PC-3 (cell line): ENCODE data around the gene PLEKHG3. TPM values are rescaled to one million over a fixed set of nuclear protein-coding genes. Genes with fewer than 3 reads are reported as not detected.
A peak's percentile ranks its signal among the peaks of the same experiment; 100 is the strongest.

ENCODE experiments used
- ATAC-seq: fragments of 200-7000 bp; cut with Tn5 transposase; 2 replicates; pipeline ENCODE4 v1.9.1; 2020; ENCODE audit warnings: mild to moderate bottlenecking, moderate library complexity
- BruUV-seq: library from RNA; stranded (reverse); fragments of 400-500 nt; replicated peaks from 2 replicates; lab custom pipeline; 2021; lab: Mats Ljungman, UMichigan
- CTCF ChIA-PET: fragments of 300-600 bp; sonication (Branson Sonifier 250); formaldehyde crosslinking; loops from one replicate; lab custom pipeline; 2022; ENCODE audit warnings: antibody characterized with exemption; lab: Charles Lee
- POLR2A ChIA-PET: fragments of 300-600 bp; sonication (Branson Sonifier 250); formaldehyde crosslinking; loops from one replicate; lab custom pipeline; 2022; ENCODE audit warnings: antibody characterized with exemption; ENCODE audit not compliant: unreplicated experiment; lab: Charles Lee
- DNase-seq: peaks from one replicate; pipeline ENCODE4 v3.0.0-alpha.2; 2015
- H2AFZ ChIP-seq: fragments of 300-600 bp; sonication (generic); 2 replicates; pipeline ENCODE4 v1.6.0; 2016; ENCODE audit warnings: antibody characterized with exemption, low read length
- H3F3A ChIP-seq: fragments of 300-600 bp; sonication (generic); one replicate; pipeline ENCODE4 v1.6.0; 2017; ENCODE audit warnings: antibody characterized with exemption, low read length, control low read depth, mild to moderate bottlenecking; ENCODE audit not compliant: unreplicated experiment
- H3K27ac ChIP-seq: fragments of 300-600 bp; sonication (generic); 2 replicates; pipeline ENCODE4 v1.5.1; 2016; ENCODE audit warnings: mild to moderate bottlenecking, low read length
- H3K27me3 ChIP-seq: fragments of 300-600 bp; sonication (generic); 2 replicates; pipeline ENCODE4 v1.6.1; 2016; ENCODE audit warnings: low read length, mixed read lengths
- H3K36me3 ChIP-seq: fragments of 300-600 bp; sonication (generic); 2 replicates; pipeline ENCODE4 v1.6.1; 2016; ENCODE audit warnings: low read depth, mixed run types, low read length, mixed read lengths
- H3K4me1 ChIP-seq: fragments of 300-600 bp; sonication (generic); 2 replicates; pipeline ENCODE4 v1.5.1; 2016; ENCODE audit warnings: low read length; ENCODE audit not compliant: insufficient read depth
- H3K4me2 ChIP-seq: fragments of 300-600 bp; sonication (generic); 2 replicates; pipeline ENCODE4 v1.6.0; 2016; ENCODE audit warnings: low read length
- H3K4me3 ChIP-seq: fragments of 300-600 bp; sonication (generic); 2 replicates; pipeline ENCODE4 v1.5.1; 2016; ENCODE audit warnings: mild to moderate bottlenecking, low read length, mixed read lengths
- H3K79me2 ChIP-seq: fragments of 300-600 bp; sonication (generic); 2 replicates; pipeline ENCODE4 v1.6.1; 2017; ENCODE audit warnings: low read length, mixed read lengths
- H3K9ac ChIP-seq: fragments of 300-600 bp; sonication (generic); 2 replicates; pipeline ENCODE4 v1.6.0; 2016; ENCODE audit warnings: mild to moderate bottlenecking, low read length
- H3K9me2 ChIP-seq: fragments of 300-600 bp; sonication (generic); replicated peaks from 2 replicates; pipeline ENCODE4 v1.6.1; 2016; ENCODE audit warnings: mixed run types, low read length, mixed read lengths
- H3K9me3 ChIP-seq: fragments of 300-600 bp; sonication (generic); 2 replicates; pipeline ENCODE4 v1.6.1; 2016; ENCODE audit warnings: low read length, mixed read lengths
- H4K20me1 ChIP-seq: fragments of 300-600 bp; sonication (generic); 2 replicates; pipeline ENCODE4 v1.6.1; 2016; ENCODE audit warnings: low read length, mixed read lengths
- EZH2 ChIP-seq: fragments of 300-600 bp; sonication (generic); IDR thresholded peaks from one replicate; pipeline ENCODE4 v1.6.1; 2017; ENCODE audit warnings: antibody characterized with exemption, mild to moderate bottlenecking, low read length; ENCODE audit not compliant: unreplicated experiment
- EZH2phosphoT487 ChIP-seq: fragments of 300-600 bp; sonication (generic); IDR thresholded peaks from 2 replicates; pipeline ENCODE4 v1.6.1; 2018; ENCODE audit warnings: mild to moderate bottlenecking, antibody characterized with exemption, low read length, borderline replicate concordance
- intact Hi-C: fragments of 100-400 bp; cut with micrococcal nuclease; formaldehyde crosslinking; loops from 2 replicates; pipeline ENCODE4 v1.9.0; 2023
- total RNA-seq: library from RNA; depleted of rRNA; stranded (reverse); fragments of >200 nt; gene quantifications from 2 replicates; pipeline ENCODE4 v1.2.3, GENCODE V29; 2014
- TF ChIP-seq, protein P1 (sequence below): fragments of 300-600 bp; sonication (generic); conservative IDR thresholded peaks from 2 replicates; pipeline ENCODE4 v1.5.1; 2017; ENCODE audit warnings: antibody characterized with exemption, low read depth, mild to moderate bottlenecking, low read length

PLEKHG3 gene
- total RNA-seq, 1 experiment from 2014 or later: 49.6 TPM

DNA sequence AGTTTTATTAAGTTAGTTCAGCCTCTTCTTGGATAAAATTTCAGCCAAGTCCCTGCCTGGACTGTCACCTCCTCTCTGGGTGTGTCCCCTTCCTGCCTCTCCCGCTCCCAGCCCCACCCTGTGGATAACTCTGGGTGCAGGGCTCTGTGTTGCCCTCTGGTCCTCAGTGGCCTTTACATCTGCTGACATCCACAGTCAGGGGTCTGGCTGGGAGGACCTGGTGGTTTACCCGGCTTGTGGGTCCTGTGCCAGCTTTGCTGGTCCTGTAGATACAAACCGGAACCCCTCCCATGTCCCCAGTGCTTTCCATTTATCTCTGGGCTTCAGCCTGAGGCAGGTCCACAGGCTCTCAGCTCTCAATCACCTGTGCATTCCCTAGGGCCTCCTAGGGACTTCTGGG lies 28.9 kb upstream of the PLEKHG3 start:
- peak; percentile 59 for ATAC-seq

DNA sequence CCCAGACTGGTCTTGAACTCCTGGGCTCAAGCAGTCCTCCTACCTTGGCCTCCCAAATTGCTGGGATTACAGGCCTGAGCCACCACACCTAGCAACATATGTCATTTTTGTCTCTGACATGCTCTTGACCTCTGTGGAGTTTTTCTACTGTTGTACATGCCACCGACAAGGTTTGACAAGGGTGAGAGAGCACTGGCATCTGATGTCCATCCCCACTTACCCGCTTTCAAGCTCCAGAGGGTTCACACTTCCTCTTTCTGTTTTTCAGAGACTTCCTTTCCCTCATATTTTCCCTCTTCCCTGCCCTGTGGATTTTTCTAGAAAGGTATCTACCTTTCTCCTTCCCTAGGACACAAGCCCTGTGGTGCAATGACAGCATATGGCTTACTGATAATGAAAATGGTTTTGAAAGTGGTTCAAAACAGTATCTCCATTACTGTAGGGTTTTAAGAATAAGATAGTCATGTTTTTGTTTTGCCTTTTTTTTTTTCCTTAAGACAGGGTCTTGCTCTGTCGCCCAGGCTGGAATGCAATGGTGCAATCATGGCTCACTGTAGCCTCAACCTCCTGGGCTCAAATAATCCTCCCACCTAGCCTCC lies 27.7 kb upstream of the PLEKHG3 start:
- H3F3A ChIP-seq: no peaks in the 10 kb centered on the region
- H3K9me3 ChIP-seq: no peaks in the 10 kb centered on the region
- peaks cover 32% of the 10 kb centered on the region for H3K4me1 ChIP-seq
- CTCF ChIA-PET: interaction anchor here (0.7 kb wide), 1 partner anchor 38 kb away, joined by 3 read pairs; no protein-coding TSS in a partner anchor
- no peak overlapping the region for H3K4me2 ChIP-seq
- BruUV-seq: no TSS peak
- no peaks in the 10 kb centered on the region for H4K20me1 ChIP-seq
- TF ChIP-seq EZH2: no peak
- TF ChIP-seq, protein P1, sequence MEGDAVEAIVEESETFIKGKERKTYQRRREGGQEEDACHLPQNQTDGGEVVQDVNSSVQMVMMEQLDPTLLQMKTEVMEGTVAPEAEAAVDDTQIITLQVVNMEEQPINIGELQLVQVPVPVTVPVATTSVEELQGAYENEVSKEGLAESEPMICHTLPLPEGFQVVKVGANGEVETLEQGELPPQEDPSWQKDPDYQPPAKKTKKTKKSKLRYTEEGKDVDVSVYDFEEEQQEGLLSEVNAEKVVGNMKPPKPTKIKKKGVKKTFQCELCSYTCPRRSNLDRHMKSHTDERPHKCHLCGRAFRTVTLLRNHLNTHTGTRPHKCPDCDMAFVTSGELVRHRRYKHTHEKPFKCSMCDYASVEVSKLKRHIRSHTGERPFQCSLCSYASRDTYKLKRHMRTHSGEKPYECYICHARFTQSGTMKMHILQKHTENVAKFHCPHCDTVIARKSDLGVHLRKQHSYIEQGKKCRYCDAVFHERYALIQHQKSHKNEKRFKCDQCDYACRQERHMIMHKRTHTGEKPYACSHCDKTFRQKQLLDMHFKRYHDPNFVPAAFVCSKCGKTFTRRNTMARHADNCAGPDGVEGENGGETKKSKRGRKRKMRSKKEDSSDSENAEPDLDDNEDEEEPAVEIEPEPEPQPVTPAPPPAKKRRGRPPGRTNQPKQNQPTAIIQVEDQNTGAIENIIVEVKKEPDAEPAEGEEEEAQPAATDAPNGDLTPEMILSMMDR: no peak
- TF ChIP-seq EZH2phosphoT487: no peak
- no peak overlapping the region for H2AFZ ChIP-seq
- no peak for DNase-seq
- no peak overlapping the region for H3K9ac ChIP-seq
- H3K36me3 ChIP-seq: no peaks in the 10 kb centered on the region
- ATAC-seq: no peak
- no peaks in the 10 kb centered on the region for H3K27me3 ChIP-seq
- intact Hi-C loops: no loop called here
- H3K27ac ChIP-seq: no peak overlapping the region
- no peaks in the 10 kb centered on the region for H3K9me2 ChIP-seq
- POLR2A ChIA-PET: no interaction called here
- H3K4me3 ChIP-seq: no peak overlapping the region
- H3K79me2 ChIP-seq: no peaks in the 10 kb centered on the region

More for the DNA sequence above, 28.9 kb upstream of the PLEKHG3 start:
- DNase-seq: no peak
- no peak overlapping the region for H3K9ac ChIP-seq
- H3K36me3 ChIP-seq: no peaks in the 10 kb centered on the region
- no peaks in the 10 kb centered on the region for H3K9me2 ChIP-seq
- no peak overlapping the region for H3K27ac ChIP-seq
- 0 out of 2 replicates have a peak overlapping the region, but pooled peaks have one; percentile 38 for H2AFZ ChIP-seq
- TF ChIP-seq, protein P1: no peak
- TF ChIP-seq EZH2phosphoT487: no peak
- no peak for TF ChIP-seq EZH2
- H3K27me3 ChIP-seq: no peaks in the 10 kb centered on the region
- no peaks in the 10 kb centered on the region for H3K79me2 ChIP-seq
- CTCF ChIA-PET: interaction anchor here (0.6 kb wide), 2 partner anchors 50 to 510 kb away, joined by 3 to 4 read pairs; no protein-coding TSS in a partner anchor
- H3K9me3 ChIP-seq: no peaks in the 10 kb centered on the region
- intact Hi-C loops: no loop called here
- H3K4me3 ChIP-seq: no peak overlapping the region
- no peak overlapping the region for H3K4me2 ChIP-seq
- H3F3A ChIP-seq: no peaks in the 10 kb centered on the region
- POLR2A ChIA-PET: no interaction called here
- H4K20me1 ChIP-seq: no peaks in the 10 kb centered on the region
- peaks cover 21% of the 10 kb centered on the region for H3K4me1 ChIP-seq
- BruUV-seq: no TSS peak
